K562 treated with DMSO at 1 percent for 24 hours (cell line): ENCODE data around the gene NFKBIA. TPM values are rescaled to one million over a fixed set of nuclear protein-coding genes. Genes with fewer than 3 reads are reported as not detected.

Experiments used
- total RNA-seq: library from RNA; unstranded; fragments of 300-600 nt; gene quantifications from 2 replicates; pipeline ENCODE4 v1.2.3, GENCODE V29; 2022; ENCODE audit warnings: low read depth; ENCODE audit not compliant: insufficient read depth

The NFKBIA gene
- total RNA-seq, result 120 and 125 TPM in 2 replicates

GRCh38 chr14:35404449-35405303 lies at the start of gene NFKBIA:
NFKBIA (minus strand) TSS chr14:35404749; CDS start chr14:35404644, 105 bp downstream.

Other genes starting within 250 kb of the NFKBIA start
- gene PSMA6, start 112.4 kb downstream of the NFKBIA start, total RNA-seq, result 148 and 176 TPM in 2 replicates
- not detected in 2 replicates for gene INSM2, start 129.4 kb upstream of the NFKBIA start, total RNA-seq